ENCODE data around the gene KRT33A. TPM values are rescaled to one million over a fixed set of nuclear protein-coding genes. Genes with fewer than 3 reads are reported as not detected.
A peak's percentile ranks its signal among the peaks of the same experiment; 100 is the strongest.
"Not testable (repeated sequence)": the region's sequence is repeated elsewhere in the genome, so short reads cannot be mapped to it uniquely, and the experiment has no call there.

Gene KRT33A
- total RNA-seq, result not detected
- long read RNA-seq, result 0 reads

GRCh38 chr17:41350381-41350878, at the start of gene KRT33A:
TSS of gene KRT33A (minus strand) at chr17:41350828. CDS start at chr17:41350767, 61 bp downstream.
- DNase-seq; intact Hi-C loops (cut with DNase I); ATAC-seq: not testable (repeated sequence)

GRCh38 chr17:41396996-41397660, 46.5 kb upstream of the KRT33A start, which contains the start of gene KRT31:
TSS of gene KRT31 (minus strand) at chr17:41397608. CDS start at chr17:41397539, 69 bp downstream.
- no peak for ATAC-seq
- intact Hi-C loops (cut with DNase I), result no loop called here
- DNase-seq, result no peak

- intact Hi-C loops (cut with DNase I), result no loop called here
- no peak for ATAC-seq
Measured at GRCh38 chr17:41396340-41396739, 45.7 kb upstream of the KRT33A start.

GRCh38 chr17:41395611-41396010, 45.0 kb upstream of the KRT33A start:
- intact Hi-C loops (cut with DNase I), result no loop called here
- DNase-seq, result no peak
- no peak for ATAC-seq

More at GRCh38 chr17:41396340-41396739, 45.7 kb upstream of the KRT33A start:
- no peak for DNase-seq

GRCh38 chr17:41395044-41395443, 44.4 kb upstream of the KRT33A start:
- ATAC-seq; intact Hi-C loops (cut with DNase I); DNase-seq: not testable (repeated sequence)

- intact Hi-C loops (cut with DNase I), result no loop called here
- DNase-seq, result no peak
- no peak for ATAC-seq
Measured at GRCh38 chr17:41394254-41394996, 43.8 kb upstream of the KRT33A start.

GRCh38 chr17:41393826-41394225, 43.2 kb upstream of the KRT33A start:
- intact Hi-C loops (cut with DNase I), result no loop called here
- ATAC-seq, result no peak

GRCh38 chr17:41393294-41393693, 42.7 kb upstream of the KRT33A start:
- DNase-seq (no peak), ATAC-seq (peak; percentile 84 to 89)
- intact Hi-C loops (cut with DNase I), result no loop called here

More at GRCh38 chr17:41393826-41394225, 43.2 kb upstream of the KRT33A start:
- no peak for DNase-seq

GRCh38 chr17:41392278-41392677, 41.6 kb upstream of the KRT33A start:
- DNase-seq (no peak), ATAC-seq (no peak)
- intact Hi-C loops (cut with DNase I), result no loop called here

- DNase-seq (no peak), ATAC-seq (no peak)
- intact Hi-C loops (cut with DNase I), result no loop called here
Measured at GRCh38 chr17:41391535-41391934, 40.9 kb upstream of the KRT33A start.

GRCh38 chr17:41390411-41390938, 39.8 kb upstream of the KRT33A start:
- intact Hi-C loops (cut with DNase I), result no loop called here
- ATAC-seq, result no peak
- DNase-seq, result no peak

- ATAC-seq (no peak), DNase-seq (no peak)
- intact Hi-C loops (cut with DNase I), result no loop called here
Measured at GRCh38 chr17:41387670-41388069, 37.0 kb upstream of the KRT33A start.

- intact Hi-C loops (cut with DNase I), result no loop called here
- DNase-seq (no peak), ATAC-seq (no peak)
Measured at GRCh38 chr17:41386227-41386626, 35.6 kb upstream of the KRT33A start.

- intact Hi-C loops (cut with DNase I), result no loop called here
- ATAC-seq, result no peak
- no peak for DNase-seq
Measured at GRCh38 chr17:41383690-41384089, 33.1 kb upstream of the KRT33A start.

GRCh38 chr17:41382394-41382793, 31.8 kb upstream of the KRT33A start:
- intact Hi-C loops (cut with DNase I), result no loop called here
- ATAC-seq (no peak), DNase-seq (no peak)

- ATAC-seq; intact Hi-C loops (cut with DNase I); DNase-seq: not testable (repeated sequence)
Measured at GRCh38 chr17:41381943-41382342, 31.3 kb upstream of the KRT33A start, which contains the start of gene KRT34. TSS of gene KRT34 (minus strand) at chr17:41382306. CDS start at chr17:41382246, 60 bp downstream.

- DNase-seq; intact Hi-C loops (cut with DNase I); ATAC-seq: not testable (repeated sequence)
Measured at GRCh38 chr17:41380091-41380490, 29.5 kb upstream of the KRT33A start.

GRCh38 chr17:41377546-41377945, 26.9 kb upstream of the KRT33A start:
- ATAC-seq, result no peak
- no peak for DNase-seq
- intact Hi-C loops (cut with DNase I), result no loop called here

GRCh38 chr17:41369713-41370112, 19.1 kb upstream of the KRT33A start, which contains the start of gene KRT33B:
TSS of gene KRT33B (minus strand) at chr17:41369813. CDS start at chr17:41369750, 63 bp downstream.
- DNase-seq (no peak), ATAC-seq (no peak)
- intact Hi-C loops (cut with DNase I), result no loop called here

- DNase-seq (no peak), ATAC-seq (no peak)
- intact Hi-C loops (cut with DNase I), result no loop called here
Measured at GRCh38 chr17:41369023-41369422, 18.4 kb upstream of the KRT33A start.
